GM19239 (cell line): ENCODE measurements around the gene CUX1.
A peak's percentile ranks its signal among the peaks of the same experiment; 100 is the strongest.

Source experiments
- DNase-seq: peaks from one replicate; pipeline ENCODE4 v3.0.0; 2011; ENCODE audit warnings: low spot score; ENCODE audit not compliant: insufficient read length
- FAIRE-seq: peaks from 2 replicates; lab custom pipeline; 2011; peaks lifted over from hg19 to GRCh38; lab: Jason Lieb, UNC

The CUX1 gene

DNA sequence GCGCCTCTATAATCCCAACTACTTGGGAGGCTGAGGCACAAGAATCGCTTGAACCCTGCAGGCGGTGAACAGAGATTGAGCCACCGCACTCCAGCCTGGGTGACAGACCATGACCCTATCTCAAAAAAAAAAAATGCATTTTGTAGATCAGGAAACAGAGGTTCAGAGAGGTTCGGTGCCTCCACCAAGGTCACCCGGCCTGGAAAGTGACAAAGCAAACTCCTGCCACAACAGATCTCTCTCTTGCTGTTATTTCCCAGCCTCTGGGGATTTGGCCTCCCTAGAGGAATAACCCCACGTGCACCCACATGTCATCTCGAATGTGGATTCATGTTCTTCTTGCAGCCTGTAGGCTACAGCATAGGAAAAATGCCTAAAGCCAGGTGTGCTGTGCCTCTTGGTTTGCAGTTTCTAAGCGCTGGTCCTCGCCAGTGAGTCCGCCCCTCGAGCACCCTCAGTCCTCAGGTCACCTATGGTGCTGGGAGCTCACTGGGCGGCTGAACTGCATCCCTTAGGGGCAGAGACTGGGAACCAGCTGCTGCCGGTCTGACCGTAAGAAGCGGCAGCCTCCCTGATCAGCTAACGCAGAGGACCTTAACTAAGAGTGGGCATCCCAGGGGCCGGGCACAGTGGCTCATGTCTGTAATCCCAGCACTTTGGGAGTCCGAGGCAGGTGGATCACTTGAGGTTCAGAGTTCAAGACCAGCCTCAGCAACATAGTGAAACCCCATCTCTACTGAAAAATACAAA lies 417.6 kb downstream of the CUX1 start:
- FAIRE-seq (no peak), DNase-seq (no peak)

DNA sequence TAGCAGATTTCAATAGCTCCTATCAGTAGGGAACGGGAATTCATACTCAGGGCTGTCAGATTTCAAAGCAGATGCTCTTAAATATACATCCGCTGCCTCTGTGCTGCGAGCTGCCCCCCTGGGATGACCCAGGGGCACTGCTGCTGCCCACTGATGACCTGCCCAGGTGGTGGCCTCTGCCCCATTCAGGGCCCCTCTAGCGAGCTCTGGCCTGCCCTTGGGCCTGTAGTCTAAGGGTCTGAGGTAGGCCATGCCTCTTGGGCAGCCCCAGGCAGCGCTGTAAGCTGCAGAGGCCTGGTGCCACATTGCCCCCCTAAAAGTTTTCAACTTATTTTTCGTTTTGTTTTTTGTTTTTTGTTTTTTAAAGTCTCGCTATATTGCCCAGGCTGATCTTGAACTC lies 418.7 kb downstream of the CUX1 start:
- DNase-seq = no peak
- FAIRE-seq = no peak

DNA sequence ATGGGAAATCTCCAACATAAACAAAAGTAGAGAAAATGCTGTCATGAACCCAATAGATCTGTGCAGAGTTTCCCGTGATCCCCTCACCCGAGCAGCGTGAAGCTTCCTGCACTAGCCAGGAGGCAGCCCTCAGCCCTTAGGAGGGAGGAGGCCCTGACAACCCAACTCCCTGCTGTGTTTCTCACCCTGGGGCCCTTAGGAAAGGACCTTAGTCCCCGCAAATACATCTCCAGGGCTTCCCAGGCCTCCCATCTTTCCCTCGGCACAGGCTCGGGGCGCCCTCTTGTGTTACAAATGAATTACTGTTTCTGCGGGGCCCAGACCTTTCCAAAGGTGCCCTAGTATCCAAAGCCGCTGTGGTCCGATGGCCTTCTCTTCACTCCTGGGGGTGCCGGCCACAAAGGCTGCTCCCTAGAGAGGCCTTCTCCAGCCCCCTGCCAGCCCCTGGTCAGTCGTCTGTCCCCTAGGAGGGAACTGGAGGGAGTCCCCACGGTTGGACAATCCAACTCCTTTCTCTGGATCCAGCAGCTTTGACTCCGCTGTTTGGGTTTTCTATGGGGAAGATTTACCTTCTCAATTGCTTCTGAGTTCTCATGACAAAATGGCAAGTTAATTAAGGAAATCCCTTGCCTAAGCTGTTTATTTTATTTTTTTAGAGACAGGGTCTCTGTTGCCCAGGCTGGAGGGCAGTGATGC lies 419.3 kb downstream of the CUX1 start:
- peak; percentile 84 for FAIRE-seq
- peak; percentile 91 for DNase-seq

DNA sequence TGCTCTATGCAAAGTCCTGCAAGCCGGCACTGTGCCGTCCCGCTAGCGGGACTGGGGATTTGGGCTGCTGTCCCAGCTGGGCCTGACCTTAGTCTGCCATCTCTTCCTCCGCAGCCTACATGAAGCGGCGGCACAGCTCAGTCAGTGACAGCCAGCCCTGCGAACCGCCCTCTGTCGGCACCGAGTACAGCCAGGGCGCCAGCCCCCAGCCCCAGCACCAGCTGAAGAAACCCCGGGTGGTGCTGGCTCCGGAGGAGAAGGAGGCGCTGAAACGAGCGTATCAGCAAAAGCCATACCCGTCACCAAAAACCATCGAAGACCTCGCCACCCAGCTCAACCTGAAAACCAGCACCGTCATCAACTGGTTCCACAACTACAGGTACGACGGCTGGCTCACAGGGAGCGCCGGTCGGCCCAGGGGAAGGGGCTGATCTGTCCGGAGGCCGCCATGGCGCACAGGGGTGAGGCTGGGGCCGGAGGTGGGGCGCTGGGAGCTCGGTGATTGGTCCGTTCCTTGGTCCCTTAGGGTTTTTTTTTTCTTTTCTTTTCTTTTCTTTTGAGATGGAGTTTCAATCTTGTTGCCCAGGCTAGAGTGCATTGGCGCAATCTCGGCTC lies 421.9 kb downstream of the CUX1 start:
- no peak for FAIRE-seq
- no peak for DNase-seq

DNA sequence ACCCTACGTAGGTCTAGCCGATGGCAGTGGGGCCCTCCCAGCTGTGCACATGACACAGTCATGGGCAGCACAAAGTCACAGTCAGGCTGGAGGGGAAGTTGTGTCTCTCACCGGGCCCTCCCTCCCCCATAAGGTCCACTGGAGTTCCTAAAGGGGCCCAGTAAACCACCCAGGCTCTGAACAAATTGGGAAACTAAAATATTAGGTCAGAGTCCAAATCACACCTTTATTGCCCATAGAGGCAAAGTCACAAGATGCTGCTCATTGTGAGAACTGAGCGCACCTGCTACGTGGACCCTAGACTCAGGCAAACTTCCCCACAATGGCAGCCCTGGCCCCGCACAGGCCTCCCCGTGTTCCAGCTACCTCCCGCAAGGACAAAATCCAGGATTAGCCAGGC lies 424.0 kb downstream of the CUX1 start:
- FAIRE-seq (no peak), DNase-seq (no peak)

DNA sequence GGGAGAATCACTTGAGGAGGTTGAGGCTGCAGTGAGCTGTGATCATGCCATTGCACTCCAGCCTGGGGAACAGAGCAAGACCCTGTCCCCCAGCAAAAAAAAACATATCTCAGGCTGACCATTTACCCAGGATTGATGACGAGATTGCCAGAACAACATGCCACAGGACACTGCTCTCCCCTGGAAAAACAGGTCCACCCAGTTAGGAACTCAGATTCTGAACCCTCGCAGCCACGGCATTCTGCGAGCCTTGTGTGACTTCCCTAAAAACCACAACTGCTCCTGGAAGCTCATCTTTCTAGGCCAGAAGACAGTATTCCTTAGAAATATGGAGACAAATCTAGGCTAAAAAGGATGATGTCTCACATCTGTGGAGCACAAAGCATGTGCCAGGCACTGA lies 427.2 kb downstream of the CUX1 start:
- no peak for DNase-seq
- FAIRE-seq = no peak

DNA sequence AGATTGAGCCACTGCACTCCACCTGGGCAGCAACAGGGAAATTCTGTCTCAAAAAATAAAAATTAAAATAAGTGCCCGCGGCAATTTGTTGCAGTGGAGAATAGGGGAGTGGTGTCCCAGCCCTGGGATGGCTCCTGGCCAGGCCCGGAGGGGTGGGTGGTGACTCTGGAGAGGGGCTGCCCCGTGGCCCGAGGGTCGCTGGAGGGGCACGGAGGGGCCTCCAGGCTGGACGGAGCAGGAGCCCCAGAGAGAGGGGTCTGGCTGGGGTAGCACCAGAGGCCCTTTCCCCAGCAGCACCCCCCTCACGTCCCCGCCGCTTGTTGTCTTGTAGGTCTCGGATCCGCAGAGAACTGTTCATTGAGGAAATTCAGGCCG lies 430.6 kb downstream of the CUX1 start:
- DNase-seq (no peak), FAIRE-seq (no peak)

DNA sequence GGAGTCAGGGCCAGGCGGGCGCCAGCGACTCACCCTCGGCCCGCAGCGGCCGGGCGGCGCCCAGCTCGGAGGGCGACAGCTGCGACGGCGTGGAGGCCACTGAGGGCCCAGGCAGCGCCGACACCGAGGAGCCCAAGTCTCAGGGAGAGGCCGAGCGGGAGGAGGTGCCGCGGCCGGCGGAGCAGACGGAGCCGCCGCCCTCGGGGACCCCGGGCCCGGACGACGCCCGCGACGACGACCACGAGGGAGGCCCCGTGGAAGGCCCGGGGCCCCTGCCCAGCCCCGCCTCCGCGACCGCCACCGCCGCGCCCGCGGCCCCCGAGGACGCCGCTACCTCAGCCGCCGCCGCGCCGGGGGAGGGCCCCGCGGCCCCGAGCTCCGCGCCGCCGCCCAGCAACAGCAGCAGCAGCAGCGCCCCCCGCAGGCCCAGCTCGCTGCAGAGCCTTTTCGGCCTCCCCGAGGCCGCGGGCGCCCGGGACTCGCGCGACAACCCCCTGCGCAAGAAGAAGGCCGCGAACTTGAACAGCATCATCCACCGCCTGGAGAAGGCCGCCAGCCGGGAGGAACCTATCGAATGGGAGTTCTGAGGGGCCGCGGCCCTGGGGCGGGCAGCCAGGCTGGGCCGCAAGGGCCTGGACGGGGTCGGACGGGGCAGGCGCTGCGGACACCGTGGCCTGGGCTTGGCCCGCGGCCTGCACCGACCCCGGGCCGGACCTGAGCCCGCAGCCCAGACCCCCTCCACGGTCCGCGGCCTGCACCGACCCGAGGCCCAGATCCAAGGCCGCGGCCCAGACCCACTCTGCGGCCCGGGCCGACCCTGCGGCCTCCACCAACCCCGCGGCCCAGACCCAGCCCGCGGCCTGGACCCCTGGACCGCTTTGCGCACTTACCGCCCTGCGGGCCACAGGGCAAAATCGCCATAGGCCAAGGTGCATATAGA lies 431.3 kb downstream of the CUX1 start:
- FAIRE-seq = no peak

DNA sequence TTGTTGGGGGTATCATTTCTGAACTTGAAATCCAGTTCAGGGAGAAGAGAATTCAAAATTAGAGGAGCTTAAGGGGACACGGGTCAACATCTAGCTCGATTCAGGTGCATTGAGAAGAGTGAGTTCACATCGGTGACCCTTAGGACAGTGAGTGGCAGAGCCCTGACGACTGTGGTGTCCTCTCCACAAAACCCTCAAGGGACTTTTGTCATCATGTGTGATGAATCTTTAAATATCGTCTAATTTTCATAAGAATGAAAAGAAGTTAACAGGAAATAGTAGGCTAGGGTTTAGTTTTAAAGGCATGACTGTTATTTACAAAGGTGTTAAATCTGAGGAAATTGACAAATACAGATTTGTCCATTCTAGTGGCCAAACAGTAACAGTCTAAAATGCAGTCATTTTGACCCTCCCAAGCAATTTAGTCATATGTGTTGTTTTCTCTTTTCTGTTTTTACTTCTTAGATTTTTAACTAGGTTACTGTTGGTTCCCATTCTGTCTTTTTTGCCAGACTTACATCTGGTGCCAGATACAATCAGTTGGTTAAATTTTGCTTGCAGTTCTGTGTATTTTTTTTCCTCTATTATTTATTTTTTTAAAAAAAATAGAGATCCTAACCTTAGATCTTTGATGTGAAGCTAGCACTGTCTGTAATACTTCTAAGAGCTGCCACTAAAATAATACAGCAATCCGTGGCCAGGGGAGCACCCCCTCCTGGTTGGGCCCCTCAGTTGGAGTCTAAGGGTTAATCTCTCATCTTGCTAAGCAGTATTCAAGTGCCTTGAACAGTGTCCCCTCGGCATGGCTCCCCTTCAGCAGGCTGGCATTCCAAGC lies 434.3 kb downstream of the CUX1 start:
- FAIRE-seq (no peak), DNase-seq (no peak)

More for the DNA sequence above, 431.3 kb downstream of the CUX1 start:
- DNase-seq = no peak

DNA sequence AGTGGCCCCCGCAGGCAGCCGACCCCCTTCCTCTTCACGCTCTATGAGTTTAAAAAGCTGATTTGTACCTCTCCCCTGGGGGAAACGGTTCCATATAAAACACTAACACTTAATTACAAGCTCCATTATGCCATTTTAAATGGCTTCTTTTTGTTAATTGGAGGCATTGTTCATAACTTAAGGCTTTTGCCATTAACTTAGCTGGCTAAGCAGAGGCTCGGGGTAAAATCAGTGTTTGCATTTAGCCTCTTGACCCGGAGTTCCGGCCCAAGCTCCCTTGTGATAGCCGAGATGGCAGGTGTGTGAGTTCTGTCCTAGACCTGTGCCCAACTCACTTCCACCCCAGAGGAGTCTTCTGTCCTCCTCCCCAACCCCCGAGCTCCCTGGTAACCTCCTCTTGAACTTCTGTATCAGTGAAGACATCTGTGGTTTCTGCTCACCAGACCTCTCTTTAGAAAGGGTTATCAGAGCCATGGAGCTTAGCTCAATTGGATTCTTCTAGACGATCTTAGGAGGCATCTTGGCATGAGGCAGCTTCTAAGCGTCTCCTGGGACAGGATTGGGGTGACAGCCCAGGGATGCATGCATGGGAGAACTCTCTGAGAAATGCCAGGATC lies 435.0 kb downstream of the CUX1 start:
- FAIRE-seq = no peak
- DNase-seq = no peak

DNA sequence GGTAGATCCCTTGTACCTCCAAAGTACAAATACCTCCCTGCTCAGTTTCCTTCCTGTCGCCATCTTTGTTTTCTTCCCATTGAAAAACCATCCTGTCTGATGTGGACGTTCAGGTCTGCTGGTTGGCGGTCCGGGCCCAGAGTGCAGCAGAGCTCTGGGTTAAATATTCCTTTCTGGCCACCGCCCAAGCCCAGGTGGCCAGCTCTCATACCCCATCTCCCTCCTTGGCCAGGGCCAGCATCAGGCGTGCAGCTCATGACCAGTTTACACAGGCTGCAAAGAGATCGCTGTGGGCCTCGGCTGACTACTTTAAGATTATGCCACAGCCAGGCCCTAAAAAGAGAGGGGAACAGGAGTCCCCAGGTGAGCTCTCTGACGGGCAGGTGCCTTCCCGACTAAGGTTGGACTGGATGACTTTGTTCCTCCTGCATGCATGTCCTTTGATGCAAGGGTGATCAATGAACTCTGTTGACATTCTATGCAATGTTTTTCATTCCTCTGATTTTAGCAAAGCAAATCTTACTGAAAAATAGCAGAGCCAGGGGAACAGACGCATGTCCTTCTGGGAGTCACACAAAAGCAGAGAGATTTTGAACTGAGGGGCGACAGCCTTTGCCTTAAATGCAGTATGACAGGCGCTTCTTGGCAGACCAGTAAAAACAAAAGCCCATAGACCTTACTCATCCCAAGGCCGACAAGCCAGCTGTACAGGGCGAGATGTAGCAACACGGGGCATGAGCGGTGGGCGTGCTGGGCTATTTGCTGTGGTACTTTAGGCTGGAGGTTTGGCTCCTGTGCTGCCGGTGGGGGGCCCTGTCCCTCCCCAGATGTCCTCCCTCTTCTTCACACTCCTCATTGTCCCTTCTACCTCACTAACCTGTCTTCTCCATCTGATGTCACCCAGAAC lies 435.9 kb downstream of the CUX1 start:
- no peak for DNase-seq
- no peak for FAIRE-seq

DNA sequence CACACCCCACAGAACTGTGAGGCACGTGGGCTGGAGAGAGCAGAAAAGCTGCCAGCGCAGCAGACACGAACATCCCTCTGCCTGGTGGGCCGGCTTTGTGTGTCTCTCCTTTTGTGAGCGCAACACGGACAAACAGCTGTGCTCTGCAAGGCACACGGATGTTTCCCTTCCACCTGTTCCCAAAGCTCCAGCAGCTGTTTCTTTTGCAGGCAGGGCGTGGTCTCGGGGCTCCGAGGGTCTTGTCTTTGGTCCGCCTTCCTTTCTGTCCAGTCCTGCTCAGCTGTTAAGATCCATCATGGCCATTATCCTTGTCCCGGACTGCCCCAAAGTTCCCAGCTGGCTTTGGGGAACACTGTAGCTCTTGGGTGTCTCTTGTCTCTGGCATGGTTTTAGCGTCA lies 436.5 kb downstream of the CUX1 start:
- no peak for DNase-seq
- FAIRE-seq = no peak

DNA sequence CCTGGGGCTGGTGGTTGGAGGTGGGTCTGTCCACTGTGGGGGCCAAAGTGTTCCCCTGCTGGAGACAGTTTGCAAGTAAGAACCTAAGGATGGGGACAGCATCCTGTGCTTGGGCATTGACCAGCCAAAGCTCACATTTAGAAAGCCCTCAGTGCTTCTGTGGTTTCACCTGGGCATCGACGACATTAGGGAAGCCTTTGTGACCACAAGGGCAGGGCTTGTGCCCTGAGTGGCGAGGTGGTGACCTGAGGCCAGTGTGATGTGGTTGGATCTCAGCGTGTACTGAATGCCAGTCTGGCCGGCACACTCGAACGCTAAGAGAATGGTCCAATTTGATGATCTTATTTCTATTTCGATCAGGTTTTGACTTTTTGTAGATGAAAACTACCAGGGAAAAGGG lies 437.1 kb downstream of the CUX1 start:
- DNase-seq = no peak
- no peak for FAIRE-seq

DNA sequence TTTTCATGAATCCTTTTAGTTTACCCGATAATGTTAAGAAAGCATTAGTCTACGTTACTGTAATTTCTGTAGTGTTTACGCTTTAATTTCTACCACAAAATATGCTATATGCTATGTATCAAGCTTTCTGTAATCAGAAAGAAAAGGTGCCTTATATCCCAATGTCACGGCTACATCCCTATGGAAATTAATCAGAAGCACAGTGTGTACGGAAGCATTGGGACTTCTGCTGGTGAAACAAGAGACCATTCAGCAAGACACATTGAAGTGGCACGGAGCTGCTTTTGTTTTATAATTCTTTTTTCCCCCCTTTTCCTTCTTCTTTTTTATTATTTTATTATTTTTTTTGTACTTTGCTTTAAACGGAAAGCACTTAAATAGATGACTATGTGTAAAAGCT lies 438.1 kb downstream of the CUX1 start:
- FAIRE-seq = no peak
- no peak for DNase-seq

DNA sequence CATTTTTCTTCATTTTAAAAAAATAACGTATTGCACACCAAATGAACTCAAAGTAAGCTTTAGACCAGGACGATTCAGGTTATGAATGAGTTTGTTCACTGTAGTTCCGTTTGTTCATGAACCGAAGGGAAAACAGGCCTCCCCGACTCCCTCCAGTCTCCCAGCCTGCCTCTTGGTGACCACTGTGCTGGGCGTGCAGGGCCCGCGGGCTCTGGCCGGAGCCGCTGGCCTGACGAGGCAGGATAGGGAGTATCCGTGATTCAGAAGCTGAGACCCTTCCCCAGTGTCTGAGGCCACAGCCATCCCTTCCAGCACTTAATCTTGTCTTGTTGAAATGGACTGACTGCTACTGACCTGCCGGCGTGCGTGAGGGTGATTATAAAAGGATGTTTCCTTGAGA lies 438.5 kb downstream of the CUX1 start:
- no peak for DNase-seq

DNA sequence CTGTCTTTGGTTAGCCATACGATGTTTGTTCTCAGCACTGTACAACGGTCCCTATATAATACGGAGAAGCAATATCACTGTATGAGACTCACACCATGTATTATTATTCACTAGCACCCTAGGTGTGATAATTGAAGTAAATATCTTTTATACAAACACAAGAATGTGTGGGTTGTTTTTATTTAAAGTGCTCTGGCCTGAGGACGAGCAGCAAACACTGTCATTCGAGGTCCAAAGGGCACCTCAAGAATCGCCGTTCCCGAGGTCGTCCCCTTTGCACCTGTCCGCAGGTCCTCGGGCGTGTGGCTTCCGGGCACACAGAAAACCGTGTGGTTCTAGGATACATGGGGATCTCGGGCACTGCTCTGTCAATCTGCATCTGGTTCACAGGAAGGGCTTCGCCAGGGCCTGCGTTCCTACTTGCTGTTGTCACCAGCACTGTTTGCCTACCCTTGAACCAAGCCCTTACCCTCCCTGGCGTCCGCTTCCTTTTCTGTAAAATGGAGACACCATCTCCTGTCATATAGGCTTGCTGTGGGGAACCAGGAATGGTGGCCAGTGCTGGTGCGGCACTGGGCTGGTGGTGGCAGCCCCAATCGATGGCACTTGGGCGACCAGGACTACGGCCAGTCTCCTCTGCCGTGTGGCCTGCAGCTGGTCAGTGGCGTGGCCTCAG lies 440.8 kb downstream of the CUX1 start:
- no peak for FAIRE-seq
- DNase-seq = no peak

More for the DNA sequence above, 438.5 kb downstream of the CUX1 start:
- FAIRE-seq = no peak

DNA sequence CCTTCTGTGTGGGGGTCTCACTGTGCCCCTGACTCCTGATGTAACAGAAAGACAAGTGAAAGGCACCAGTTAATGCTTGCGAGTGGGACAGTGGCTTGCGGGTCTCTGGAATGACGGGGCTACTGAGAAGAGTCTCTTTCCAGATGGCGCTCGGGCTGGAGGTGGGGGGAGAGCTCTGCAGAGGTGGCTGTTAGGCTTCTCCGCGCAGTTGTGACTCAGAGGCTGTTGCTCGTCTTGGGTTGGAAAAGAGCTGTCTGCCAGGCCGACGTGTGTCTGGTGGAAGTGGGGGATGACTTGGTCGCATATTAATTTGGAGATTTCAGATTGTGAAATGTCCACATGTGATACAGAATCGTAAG lies 441.3 kb downstream of the CUX1 start:
- no peak for DNase-seq
- FAIRE-seq = no peak

DNA sequence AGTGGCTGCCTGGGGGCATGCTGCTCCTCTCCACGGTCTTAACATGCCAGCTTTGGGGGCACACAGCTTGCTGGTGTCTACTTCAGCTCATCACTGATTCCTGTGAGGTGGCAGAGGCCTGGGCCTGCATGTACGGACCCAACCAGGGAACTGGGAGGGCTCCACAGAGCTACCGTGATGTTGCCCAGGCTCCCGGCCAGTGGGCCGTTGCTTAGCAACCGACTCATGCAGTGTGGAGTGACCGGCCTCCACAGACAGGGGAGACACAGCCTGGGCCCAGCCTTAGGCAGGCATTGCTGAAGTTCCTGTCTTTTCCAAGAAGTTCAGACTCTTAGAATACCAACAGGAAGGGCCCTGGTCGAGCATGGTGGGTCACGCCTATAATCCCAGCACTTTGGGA lies 443.4 kb downstream of the CUX1 start:
- FAIRE-seq = no peak
- DNase-seq = no peak
